Endothelial cell of umbilical vein (primary cell): ENCODE data around the gene HOOK2. TPM values are rescaled to one million over a fixed set of nuclear protein-coding genes. Genes with fewer than 3 reads are reported as not detected.

Experiments used
- BruUV-seq: library from RNA; stranded (reverse); fragments of 400-500 nt; replicated peaks from 2 replicates; lab custom pipeline; 2021; lab: Mats Ljungman, UMichigan
- CTCF ChIA-PET: fragments of 300-600, 350-600 bp; sonication (Branson Sonifier 250); formaldehyde crosslinking; loops from one replicate; lab custom pipeline; 2021; ENCODE audit warnings: antibody characterized with exemption, inconsistent platforms; lab: Charles Lee
- POLR2A ChIA-PET: fragments of 300-600, 350-600 bp; sonication (Branson Sonifier 250); formaldehyde crosslinking; loops from one replicate; lab custom pipeline; 2021; ENCODE audit warnings: antibody characterized with exemption, inconsistent platforms; lab: Charles Lee
- DNase-seq: peaks from one replicate; pipeline ENCODE4 v3.0.0-alpha.2; 2011; ENCODE audit warnings: low read depth, low spot score
- FAIRE-seq: peaks from 2 replicates; lab custom pipeline; 2011; peaks lifted over from hg19 to GRCh38; lab: Jason Lieb, UNC
- H2AFZ ChIP-seq: 2 replicates; pipeline ENCODE4 v1.6.0; 2012; ENCODE audit warnings: low read depth, low read length, control low read depth, inconsistent platforms
- H3K27ac ChIP-seq: 2 replicates; pipeline ENCODE4 v1.5.1; 2011; ENCODE audit warnings: low read depth, mild to moderate bottlenecking, control low read depth, low read length, moderate library complexity; ENCODE audit not compliant: insufficient read depth
- H3K27me3 ChIP-seq, 2 experiments: 2 replicates each; pipeline versions ENCODE4 v1.6.0 to v1.6.1; 2011; ENCODE audit warnings: low read length in 2 of 2, mixed read lengths in 1 of 2; ENCODE audit not compliant: control insufficient read depth in 2 of 2, insufficient read depth in 2 of 2
- H3K36me3 ChIP-seq, 2 experiments: 2 replicates in 1 of 2; 3 replicates in 1 of 2; pipeline ENCODE4 v1.5.1; 2011; ENCODE audit warnings: low read length in 2 of 2, mild to moderate bottlenecking in 1 of 2, moderate library complexity in 1 of 2; ENCODE audit not compliant: control insufficient read depth in 2 of 2, insufficient read depth in 2 of 2; ENCODE audit errors: extremely low read depth in 1 of 2
- H3K4me1 ChIP-seq: 3 replicates; pipeline ENCODE4 v1.5.1; 2011; ENCODE audit warnings: mild to moderate bottlenecking, low read length; ENCODE audit not compliant: control insufficient read depth, insufficient read depth; ENCODE audit errors: extremely low read depth
- H3K4me2 ChIP-seq: 2 replicates; pipeline ENCODE4 v1.6.1; 2011; ENCODE audit warnings: low read length, control low read depth, mixed read lengths; ENCODE audit not compliant: insufficient read depth
- H3K4me3 ChIP-seq, 3 experiments: fragments of 200-600 bp in 1 of 3; sonication (generic), shearing (Covaris generic) in 1 of 3; replicated peaks in 1 of 3; 2 replicates each; pipeline ENCODE4 v1.5.1; 2011 to 2016; ENCODE audit warnings: control low read depth in 3 of 3, low read length in 3 of 3, mild to moderate bottlenecking in 2 of 3, inconsistent platforms in 1 of 3, low read depth in 1 of 3, moderate library complexity in 1 of 3; ENCODE audit not compliant: insufficient read depth in 1 of 3
- H3K79me2 ChIP-seq: 2 replicates; pipeline ENCODE4 v1.6.0; 2012; ENCODE audit warnings: low read length, inconsistent platforms; ENCODE audit not compliant: control insufficient read depth, insufficient read depth
- H3K9ac ChIP-seq: replicated peaks from 2 replicates; pipeline ENCODE3; 2011; ENCODE audit warnings: low read length, control low read depth; ENCODE audit not compliant: insufficient read depth; ENCODE audit errors: extremely low read depth
- H3K9me1 ChIP-seq: replicated peaks from 3 replicates; pipeline ENCODE4 v1.6.0; 2011; ENCODE audit warnings: mild to moderate bottlenecking, low read length; ENCODE audit not compliant: control insufficient read depth, insufficient read depth; ENCODE audit errors: extremely low read depth
- H3K9me3 ChIP-seq: replicated peaks from 2 replicates; pipeline ENCODE4 v1.5.1; 2012; ENCODE audit warnings: low read length, inconsistent platforms; ENCODE audit not compliant: control insufficient read depth, insufficient read depth
- H4K20me1 ChIP-seq: replicated peaks from 2 replicates; pipeline ENCODE3; 2011; ENCODE audit warnings: mild to moderate bottlenecking, low read length; ENCODE audit not compliant: control insufficient read depth, insufficient read depth; ENCODE audit errors: extremely low read depth
- EZH2 ChIP-seq: IDR thresholded peaks from 2 replicates; pipeline ENCODE4 v1.6.1; 2012; ENCODE audit warnings: borderline replicate concordance, low read depth, mild to moderate bottlenecking, moderate library complexity, low read length, inconsistent platforms; ENCODE audit not compliant: severe bottlenecking
- FOS ChIP-seq: IDR thresholded peaks from 2 replicates; pipeline ENCODE4 v1.6.1; 2011; ENCODE audit warnings: mild to moderate bottlenecking, low read length, moderate library complexity, borderline replicate concordance; ENCODE audit not compliant: insufficient read depth
- GATA2 ChIP-seq: IDR thresholded peaks from 2 replicates; pipeline ENCODE4 v1.7.0; 2011; ENCODE audit warnings: low read depth, mild to moderate bottlenecking, moderate library complexity, mixed read lengths, low read length; ENCODE audit not compliant: insufficient read length, insufficient read depth
- JUN ChIP-seq: IDR thresholded peaks from 2 replicates; pipeline ENCODE4 v1.6.1; 2011; ENCODE audit warnings: borderline replicate concordance, low read depth; ENCODE audit not compliant: insufficient read length, insufficient read depth
- MYC ChIP-seq: IDR thresholded peaks from one replicate; pipeline ENCODE4 v1.6.1; 2011; ENCODE audit warnings: mild to moderate bottlenecking, low read depth, low read length
- POLR2A ChIP-seq: IDR thresholded peaks from 2 replicates; pipeline ENCODE4 v1.6.1; 2012; ENCODE audit warnings: low read depth, mild to moderate bottlenecking, control low read depth, low read length
- POLR2AphosphoS5 ChIP-seq: IDR thresholded peaks from 2 replicates; pipeline ENCODE4 v1.6.1; 2012; ENCODE audit warnings: low read depth, mild to moderate bottlenecking, control low read depth, low read length, moderate library complexity; ENCODE audit not compliant: insufficient read depth
- dilution Hi-C: fragments of 300-500 bp; cut with MboI; formaldehyde crosslinking; loops from one replicate; pipeline ENCODE4 v1.15.0; 2019; ENCODE audit warnings: low sequenced_read_pairs; ENCODE audit not compliant: extremely low pct_ligation_motif_present
- intact Hi-C: fragments of 100-400 bp; cut with micrococcal nuclease; formaldehyde crosslinking; loops from one replicate; pipeline ENCODE4 v1.10.0; 2022
- polyA plus RNA-seq, 4 experiments: library from polyadenylated mRNA; depleted of rRNA in 3 of 4; stranded (reverse) in 3 of 4; unstranded in 1 of 4; fragments of >200 nt; gene quantifications; 2 replicates each; pipeline versions ENCODE4 v1.2.1 to v1.2.3, GENCODE V29; 2011 to 2012; ENCODE audit warnings: missing spikeins in 1 of 4
- total RNA-seq: library from RNA; stranded (reverse); gene quantifications from 2 replicates; pipeline ENCODE4 v1.2.3, GENCODE V29; 2021
- TF ChIP-seq, protein P1 (sequence below), 2 donors: IDR thresholded peaks; 1 replicate in 1 of 2; 2 replicates in 1 of 2; pipeline ENCODE4 v1.5.1; 2011; ENCODE audit warnings: low read length in 2 of 2, mild to moderate bottlenecking in 2 of 2, moderate library complexity in 2 of 2, control low read depth in 1 of 2, inconsistent platforms in 1 of 2, low read depth in 1 of 2; ENCODE audit not compliant: insufficient read depth in 1 of 2; ENCODE audit errors: extremely low read depth in 1 of 2
- TF ChIP-seq, protein P2 (sequence below): IDR thresholded peaks from 2 replicates; pipeline ENCODE4 v1.6.1; 2011; ENCODE audit not compliant: insufficient read depth, insufficient read length

The HOOK2 gene
- total and polyA plus RNA-seq, 2 donors (not counting 3 experiments of a cell fraction or from before 2014, with no cell fraction given), result 8.0 to 17.3 TPM

DNA sequence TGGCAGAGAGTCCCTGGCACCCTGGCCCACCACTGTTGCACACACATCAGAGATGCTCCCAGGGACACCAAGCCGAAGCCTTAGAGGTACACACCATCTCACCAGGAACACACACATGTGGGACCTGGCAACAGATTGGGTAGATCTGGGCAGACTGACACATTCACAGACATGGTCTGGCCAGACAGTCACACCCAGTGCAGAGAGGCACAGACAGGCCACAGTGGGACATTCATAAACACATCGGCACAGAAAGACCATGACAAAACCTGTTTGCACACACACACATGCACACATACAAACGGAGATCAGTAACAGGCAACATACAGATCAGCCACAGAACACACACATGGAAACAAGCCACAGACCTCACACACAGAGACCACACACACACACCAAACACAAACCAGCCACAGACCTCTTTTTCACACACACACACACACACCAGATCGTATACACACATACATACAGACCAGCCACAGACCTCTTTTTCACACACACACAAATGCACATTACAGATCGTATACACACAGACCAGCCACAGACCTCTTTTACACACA, 9.6 kb upstream of the HOOK2 start:
- ChIA-PET POLR2A (no interaction called here), CTCF (interaction anchor here (1.0 to 4.7 kb wide), 2 partner anchors 7 to 63 kb away, joined by 3 to 48 read pairs; no protein-coding TSS in a partner anchor)
- dilution Hi-C loops, result no loop called here
- Histone ChIP-seq H4K20me1 (no peaks in the 10 kb centered on the region), H3K9me3 (no peaks in the 10 kb centered on the region), H3K9me1 (no peaks in the 10 kb centered on the region), H3K27me3 (no peaks in the 10 kb centered on the region), H3K4me2 (no peak overlapping the region), H3K27ac (no peak overlapping the region), H2AFZ (no peak overlapping the region), H3K36me3 (no peaks in the 10 kb centered on the region), H3K4me1 (peaks cover 23% of the 10 kb centered on the region), H3K79me2 (no peaks in the 10 kb centered on the region), H3K4me3 (no peak overlapping the region), H3K9ac (no peak overlapping the region)
- no TSS peak for BruUV-seq
- FAIRE-seq, result no peak
- DNase-seq, result no peak
- intact Hi-C loops, result loop anchor here (10.0 kb wide), 1 partner anchor 150 kb away; the partner anchor contains the start of genes CALR and FARSA
- TF ChIP-seq FOS (no peak), GATA2 (no peak), POLR2AphosphoS5 (no peak), JUN (no peak), MYC (no peak), POLR2A (no peak), EZH2 (no peak)
- TF ChIP-seq, protein P1, sequence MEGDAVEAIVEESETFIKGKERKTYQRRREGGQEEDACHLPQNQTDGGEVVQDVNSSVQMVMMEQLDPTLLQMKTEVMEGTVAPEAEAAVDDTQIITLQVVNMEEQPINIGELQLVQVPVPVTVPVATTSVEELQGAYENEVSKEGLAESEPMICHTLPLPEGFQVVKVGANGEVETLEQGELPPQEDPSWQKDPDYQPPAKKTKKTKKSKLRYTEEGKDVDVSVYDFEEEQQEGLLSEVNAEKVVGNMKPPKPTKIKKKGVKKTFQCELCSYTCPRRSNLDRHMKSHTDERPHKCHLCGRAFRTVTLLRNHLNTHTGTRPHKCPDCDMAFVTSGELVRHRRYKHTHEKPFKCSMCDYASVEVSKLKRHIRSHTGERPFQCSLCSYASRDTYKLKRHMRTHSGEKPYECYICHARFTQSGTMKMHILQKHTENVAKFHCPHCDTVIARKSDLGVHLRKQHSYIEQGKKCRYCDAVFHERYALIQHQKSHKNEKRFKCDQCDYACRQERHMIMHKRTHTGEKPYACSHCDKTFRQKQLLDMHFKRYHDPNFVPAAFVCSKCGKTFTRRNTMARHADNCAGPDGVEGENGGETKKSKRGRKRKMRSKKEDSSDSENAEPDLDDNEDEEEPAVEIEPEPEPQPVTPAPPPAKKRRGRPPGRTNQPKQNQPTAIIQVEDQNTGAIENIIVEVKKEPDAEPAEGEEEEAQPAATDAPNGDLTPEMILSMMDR (IDR thresholded peaks at IDR 0.05; ENCODE audit: extremely low read depth in 1 of 2, insufficient read depth in 1 of 2, low read depth in 1 of 2, low read length in 2 of 2), result no peak
- TF ChIP-seq, protein P2, sequence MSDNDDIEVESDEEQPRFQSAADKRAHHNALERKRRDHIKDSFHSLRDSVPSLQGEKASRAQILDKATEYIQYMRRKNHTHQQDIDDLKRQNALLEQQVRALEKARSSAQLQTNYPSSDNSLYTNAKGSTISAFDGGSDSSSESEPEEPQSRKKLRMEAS, result no peak
